HG03460 (cell line): Measurements from ENCODE around the gene TTN.

ENCODE experiments used
- ATAC-seq: cut with Tn5 transposase; IDR thresholded peaks from one replicate; pipeline ENCODE4 v1.9.1; 2021; ENCODE audit not compliant: unreplicated experiment

Gene TTN

DNA sequence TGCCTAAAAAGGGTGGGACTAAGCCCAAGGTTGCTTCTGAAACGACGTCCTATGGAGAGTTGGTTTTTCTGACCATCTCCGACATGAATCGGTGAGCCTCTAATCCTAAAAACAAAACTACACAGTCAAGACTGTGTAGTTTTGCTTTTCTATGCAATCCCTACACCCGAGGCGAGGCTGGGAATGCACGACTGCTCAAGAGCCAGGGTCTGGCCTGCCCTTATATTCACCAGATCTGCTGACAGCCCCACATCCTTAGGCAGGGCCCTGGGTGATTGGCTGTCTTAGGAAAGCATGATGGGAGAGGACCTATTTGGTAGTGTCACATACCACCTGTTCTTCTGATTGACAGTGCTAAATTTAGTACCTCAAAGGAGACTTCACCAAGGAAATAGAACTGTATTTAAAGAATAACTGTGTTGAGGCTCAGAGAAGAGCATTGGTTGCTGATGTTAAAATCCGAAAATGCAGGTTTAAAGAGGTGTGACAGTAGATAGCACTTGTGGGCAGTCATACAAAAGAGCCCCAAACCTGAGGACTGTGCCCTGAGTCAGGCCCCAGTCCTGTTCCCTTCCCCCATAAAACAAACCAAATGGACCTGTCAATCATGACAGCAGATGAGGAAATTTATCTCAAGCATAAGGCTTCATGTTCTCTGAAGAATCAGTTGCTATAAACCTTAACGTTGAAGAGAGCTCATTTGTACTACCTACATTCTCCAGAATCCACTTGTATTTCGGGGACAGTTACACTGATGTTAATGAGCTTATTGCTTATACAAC lies at the start of gene TTN:
Gene TTN, minus strand, starts transcription at position 197 of the 782 bp plus-strand sequence. CDS start 2,781 bp downstream, outside the sequence.
- ATAC-seq = no peak

DNA sequence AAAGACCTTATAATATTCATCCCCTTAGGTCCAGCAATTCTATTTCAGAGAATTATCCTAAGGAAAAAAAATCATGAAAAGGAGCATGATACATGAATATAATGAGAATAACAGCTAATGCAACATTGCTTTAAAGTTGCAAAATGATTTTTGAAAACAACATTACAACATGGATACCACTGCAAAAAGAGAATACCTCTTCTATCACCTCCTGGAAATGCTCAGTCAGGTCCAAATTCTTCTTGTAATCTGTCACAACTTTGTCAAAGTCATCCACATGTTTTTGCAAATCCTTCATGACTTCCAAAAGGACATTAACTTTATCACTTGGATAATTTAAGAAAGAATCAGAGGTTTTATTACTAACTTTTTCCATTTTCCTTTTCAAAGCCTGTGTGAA lies 47.9 kb upstream of the TTN start:
- no peak for ATAC-seq

DNA sequence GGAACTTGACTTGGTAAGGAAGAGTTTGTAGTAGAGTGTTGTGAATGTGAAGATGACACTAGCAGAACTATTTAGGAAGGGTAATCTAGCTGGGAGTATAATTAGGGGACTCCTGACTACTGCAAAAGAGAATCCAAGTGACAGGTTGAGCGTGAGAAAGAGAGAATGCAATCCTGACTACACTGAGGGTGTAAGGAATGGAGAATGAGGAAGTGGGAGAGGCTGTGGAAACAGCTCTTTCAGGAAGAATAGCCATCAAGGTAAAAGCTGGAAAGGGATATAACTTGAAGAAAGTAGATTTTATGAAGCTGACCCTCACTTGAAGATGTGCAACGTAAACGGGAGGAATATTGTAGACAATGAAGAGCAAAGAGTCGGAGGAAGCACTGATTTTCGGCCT lies 41.1 kb upstream of the TTN start:
- ATAC-seq = no peak

DNA sequence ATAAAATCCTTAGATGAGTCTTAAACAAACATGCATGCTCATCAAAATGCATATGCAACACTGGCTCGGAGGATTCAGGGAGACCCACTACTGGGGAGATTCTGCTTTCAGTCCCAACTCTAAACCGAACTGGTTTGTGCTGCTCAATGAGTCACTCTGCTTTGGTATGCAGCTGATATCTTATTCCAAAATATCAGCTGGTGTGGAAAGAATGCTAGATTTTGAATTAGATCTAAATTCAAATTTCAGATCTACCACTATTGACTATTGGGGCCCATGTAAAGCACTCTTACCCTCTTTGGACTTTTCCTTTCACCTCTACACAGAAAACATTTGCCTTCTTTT lies 39.2 kb upstream of the TTN start:
- no peak for ATAC-seq

DNA sequence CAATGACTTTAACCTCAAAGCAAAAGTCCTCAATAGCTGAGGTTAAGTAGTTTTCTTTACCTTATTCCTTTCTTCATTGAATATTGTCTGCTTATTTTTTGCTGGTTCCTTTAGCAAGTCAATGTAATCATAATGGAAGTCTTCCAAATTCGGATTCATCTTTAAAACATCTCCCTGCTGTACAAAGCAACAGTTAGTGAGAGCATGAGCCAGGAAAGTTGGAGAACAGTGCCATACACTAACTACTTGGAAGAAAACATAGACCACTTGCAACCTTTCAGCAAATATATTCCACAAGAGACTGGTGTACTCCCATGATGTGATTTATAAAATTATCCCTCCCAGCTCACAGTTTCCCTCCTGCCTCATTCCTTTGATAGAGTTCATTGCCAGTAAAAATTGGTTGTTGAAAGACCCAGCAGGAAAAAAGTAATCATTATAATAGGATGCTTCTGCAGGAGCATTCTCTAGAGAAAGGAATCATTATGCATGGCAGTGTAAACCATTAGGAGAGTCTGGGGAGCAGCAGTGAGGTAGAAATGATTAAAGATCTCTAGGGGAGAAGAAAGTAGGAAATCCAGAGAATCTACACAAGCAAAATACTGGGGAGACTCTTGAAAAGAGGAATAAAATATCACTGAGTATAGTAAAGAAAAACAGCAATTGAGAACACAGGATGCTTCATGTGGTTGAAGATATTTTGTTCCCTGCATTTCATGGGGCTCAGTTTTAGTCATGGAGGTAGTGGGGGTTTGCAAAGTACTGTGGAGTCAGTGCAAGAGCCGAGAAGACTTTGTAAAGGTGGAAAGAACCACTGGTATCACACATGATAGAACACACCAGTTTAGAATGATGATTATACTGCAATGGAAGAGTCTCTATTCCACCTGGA lies 38.6 kb upstream of the TTN start:
- no peak for ATAC-seq

DNA sequence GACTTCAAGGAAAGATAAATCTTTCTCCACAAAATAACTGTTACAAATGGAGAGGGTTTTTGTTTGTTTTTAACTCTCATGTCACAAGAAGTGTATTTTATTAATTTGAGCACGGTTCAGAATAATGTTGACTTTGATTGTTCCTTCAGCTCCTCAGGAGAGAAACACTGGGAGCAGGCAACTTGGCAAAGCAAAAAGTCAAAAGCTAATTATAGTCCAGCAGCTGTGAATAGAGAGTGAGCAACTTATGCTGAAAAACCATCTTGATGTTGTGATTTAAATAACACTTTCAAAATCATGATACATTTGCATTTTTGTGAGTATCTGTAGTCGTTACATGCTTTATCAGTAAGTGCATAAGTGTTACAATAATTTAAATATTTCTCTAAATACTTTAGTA lies 37.5 kb upstream of the TTN start:
- ATAC-seq = no peak

DNA sequence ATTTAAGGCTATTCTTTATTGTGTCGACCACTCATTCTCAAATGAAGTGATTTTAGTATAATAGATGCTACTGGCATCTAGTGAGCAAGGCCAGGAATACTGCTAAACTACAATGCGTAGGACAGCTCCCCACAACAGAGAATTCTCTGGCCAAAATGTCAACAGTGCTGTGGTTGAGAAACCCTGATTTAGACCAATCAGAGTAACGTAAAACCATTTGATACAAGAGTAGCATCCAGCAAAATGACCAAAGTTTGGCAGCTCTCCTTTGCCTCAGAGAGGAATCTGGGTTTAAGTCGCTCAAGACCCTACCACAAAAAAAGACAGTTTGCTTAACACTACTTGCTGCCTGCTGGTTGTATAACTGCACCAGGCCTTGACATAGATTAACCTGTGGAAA lies 37.0 kb upstream of the TTN start:
- no peak for ATAC-seq

DNA sequence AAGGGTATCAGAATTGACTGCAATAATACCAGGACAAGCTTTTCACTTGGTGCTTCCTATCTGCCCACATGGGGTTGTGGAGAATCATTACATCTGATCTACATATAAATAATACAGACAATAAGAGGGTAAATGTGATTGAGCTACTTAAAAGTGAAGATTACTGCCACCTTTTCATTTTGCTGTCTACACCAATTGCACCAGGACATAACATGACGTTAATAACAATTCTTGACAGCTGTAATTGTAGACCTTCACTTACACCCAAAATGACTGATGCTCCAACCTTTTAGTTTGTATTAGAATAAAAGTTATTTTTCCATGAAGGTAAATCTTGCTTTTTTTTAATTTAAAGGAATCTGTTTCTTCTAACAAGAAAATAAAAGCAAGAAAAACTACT lies 36.5 kb upstream of the TTN start:
- no peak for ATAC-seq

DNA sequence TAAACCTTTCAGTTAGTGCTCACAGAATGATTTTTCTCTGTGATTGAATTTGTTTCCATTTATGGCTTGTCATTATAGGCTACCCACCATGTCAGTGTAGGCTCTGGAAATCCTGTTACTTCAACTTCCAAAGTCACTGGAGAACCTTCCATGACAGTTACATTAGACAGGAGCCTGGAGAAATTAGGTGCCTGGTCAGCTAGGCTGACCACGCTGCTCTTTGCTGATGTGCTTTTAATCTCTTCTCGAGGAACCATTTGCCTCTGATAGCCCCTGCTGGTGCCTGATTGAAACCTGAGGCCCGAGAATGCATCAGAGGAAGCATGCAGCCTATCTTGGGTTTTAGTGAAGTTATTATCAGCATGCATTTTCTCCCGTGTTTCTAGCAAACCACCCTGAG lies 29.6 kb upstream of the TTN start:
- no peak for ATAC-seq

DNA sequence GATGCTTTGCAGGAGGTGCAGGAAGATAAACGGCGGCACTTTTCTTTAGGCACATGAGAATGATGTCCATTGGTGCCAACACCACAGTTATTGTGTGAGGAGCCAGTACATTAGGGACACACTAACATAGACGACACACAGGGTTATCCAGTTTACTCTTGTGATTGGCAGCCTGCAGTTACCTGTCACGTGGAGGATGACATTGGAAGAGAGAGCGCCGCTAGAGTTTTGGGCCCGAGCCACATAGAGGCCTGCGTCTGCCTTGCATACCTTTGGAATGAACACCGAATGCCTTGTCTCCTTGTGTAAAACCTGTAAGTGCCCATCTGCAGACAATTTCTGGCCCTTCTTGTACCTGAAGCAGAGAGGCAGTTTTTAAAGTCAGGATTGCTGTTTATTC lies 26.9 kb upstream of the TTN start:
- ATAC-seq = no peak

DNA sequence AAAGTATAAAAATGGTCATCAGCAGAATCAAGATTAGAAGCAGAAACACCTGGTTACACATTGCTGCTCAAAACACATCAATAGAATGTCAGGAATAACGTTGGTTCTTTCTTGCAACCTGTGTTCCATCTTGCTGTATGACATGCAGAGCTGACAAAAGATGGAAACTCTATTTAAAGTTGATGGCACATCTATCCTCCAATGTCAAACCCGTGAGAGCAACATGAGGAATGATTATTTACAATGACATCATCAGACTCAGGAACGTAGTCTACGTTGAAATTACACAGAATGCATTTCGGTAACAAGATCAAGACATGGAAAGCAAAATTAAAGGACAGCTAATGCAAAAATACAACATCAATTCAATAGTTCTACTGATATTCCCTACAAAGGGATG lies 26.2 kb upstream of the TTN start:
- no peak for ATAC-seq

DNA sequence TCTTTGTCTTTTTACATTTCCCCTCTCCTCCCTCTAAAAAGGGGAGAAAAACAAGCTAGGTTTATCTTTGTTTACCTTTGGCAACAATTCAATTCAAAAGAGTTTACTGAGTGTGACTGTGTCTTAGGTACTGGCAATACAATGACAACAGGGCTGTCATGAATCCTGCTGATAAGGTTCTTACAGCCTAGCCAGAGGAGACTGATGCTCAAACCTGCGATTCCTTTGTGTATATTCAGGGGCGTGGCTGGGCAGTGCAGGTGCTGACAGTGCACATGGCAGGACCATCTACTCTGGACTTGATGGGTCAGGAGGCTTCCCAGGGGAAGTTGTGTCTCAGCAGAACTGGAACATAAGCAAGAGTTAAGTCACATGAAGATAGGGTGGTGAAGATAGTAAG lies 23.2 kb upstream of the TTN start:
- ATAC-seq = no peak

DNA sequence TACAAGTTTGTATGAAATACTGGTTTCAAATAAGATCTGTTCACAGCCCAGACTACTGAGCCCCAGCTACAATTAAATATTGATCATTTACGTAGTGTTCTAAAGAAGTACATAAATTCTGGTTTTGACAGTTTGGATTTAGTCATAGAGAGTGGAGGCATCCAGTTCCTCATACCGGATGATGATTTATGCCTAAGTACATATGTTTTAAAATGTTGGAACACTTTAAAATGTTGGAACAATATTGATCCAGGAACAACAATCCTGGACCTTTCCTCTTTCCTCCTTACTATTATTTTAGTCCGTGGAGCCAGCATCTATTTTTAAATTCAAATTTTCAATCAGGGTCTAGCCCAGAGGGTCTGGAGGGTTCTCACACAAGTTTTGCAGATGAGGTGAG lies 22.8 kb upstream of the TTN start:
- no peak for ATAC-seq

DNA sequence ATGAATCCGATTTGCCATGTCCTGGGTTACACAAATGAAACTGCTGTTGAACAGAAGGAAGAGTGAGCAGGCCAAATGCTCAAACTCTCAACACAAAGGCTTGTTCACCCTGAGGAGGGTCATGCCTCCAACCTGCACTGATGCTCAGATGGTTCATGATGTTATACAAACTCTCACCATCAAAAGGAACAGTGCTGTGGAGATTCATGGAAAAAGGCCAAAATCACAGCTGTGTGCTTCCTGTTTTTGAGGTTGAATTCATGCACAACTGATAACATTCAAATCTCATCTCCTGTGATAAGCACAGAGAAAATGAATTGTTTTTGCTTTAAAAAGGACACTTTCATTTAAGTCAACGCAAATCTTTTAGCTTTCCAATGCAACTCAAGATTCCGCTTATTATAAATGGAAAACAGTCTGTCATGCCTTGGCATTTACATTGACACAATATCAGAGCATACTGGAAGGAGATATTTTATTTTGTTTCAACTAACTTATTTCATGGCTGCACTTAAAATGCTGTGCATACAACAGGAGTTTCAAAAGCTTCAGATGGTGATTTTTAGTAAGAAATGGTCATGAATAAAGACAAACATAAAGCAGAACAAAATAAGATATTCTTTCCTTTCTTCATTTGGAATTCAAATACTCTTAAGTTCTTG lies 22.2 kb upstream of the TTN start:
- no peak for ATAC-seq

DNA sequence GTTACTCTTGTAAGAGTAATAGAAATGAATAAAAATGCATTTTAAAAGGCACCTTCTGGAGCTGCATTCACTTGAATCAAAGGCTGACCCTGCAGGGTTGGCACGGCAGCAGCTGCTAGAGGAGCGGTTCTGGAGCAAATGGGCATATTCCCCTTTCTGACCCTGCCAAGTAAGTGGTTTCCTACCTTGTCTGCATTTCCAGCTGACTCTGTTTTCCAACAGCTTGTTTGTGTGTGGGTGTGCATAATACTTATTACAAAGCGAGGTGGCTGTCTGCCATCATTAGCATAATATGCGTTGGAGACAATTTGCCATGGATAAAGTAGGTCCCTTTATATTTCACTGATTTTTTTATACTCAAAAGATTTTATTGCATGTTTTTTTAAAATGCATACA lies 21.3 kb upstream of the TTN start:
- ATAC-seq = no peak

DNA sequence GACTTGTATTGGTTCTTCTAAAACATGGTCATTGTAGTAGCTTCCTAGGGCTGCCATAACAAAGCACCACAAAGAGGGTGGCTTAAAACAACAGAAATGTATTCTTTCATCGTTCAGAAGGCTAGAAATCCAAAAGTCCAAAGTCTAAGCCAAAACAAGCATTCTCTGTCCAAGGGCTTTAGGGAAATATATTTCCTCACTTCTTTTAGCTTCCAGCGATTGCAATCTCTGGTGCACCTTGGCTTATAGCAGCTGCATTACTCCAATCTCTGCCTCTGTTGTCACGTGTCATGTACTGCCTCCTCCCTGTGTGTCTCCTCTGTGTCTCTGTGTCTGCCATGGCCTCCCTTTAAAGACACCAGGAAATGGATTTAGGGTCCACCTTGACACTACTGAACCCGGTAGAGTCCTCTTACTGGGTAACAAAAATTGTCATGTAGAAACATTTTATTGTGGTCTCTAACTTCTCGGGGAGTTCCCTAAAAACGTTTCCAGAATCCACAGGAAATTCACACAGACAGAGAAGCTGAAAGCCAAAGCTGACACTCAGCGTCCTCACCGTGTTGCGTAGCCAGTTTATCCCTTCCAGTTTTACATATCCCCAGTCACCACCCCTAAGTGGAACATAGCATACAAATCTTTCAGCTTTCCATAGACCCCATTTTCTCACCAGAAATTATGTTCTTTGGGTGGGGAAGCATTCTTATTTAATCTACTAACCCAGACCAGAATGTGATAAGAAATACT lies 20.7 kb upstream of the TTN start:
- ATAC-seq = no peak

DNA sequence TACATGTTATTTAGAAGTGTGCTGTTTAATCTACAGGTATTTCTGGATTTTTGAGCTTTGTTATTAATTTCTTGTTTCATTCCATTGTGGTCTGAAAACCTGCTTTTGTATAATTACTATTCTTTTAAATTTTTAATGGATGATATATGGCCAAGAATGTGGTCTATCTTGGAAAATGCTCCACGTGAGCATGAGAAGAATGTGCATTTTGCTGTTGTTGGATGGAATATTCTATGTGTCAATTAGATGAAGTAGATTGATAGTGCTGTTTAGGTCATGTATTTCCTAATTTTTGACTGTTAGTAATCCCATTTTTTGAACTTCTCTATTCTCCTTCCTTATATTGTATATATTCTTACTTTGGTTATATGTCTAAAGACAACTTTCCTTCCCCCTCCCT lies 19.9 kb upstream of the TTN start:
- ATAC-seq = no peak

DNA sequence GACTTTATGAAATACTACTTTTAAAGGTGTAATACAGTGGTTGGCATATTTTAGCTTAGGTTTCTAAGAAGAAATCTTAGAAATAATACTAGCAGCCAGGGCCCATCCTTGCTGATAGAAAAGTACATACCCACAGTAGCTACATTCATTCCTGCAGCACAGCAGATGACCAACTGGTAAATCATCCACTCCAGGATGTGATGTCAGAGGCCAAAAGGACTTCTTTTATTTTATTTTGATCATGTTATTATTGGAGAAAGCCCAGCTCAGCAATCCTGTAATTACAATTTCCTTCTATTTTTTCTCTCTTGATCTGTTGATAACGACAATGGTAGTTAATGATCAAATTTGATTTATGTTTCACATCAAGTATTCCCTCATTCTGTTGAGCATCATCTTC lies 18.0 kb upstream of the TTN start:
- ATAC-seq = no peak

DNA sequence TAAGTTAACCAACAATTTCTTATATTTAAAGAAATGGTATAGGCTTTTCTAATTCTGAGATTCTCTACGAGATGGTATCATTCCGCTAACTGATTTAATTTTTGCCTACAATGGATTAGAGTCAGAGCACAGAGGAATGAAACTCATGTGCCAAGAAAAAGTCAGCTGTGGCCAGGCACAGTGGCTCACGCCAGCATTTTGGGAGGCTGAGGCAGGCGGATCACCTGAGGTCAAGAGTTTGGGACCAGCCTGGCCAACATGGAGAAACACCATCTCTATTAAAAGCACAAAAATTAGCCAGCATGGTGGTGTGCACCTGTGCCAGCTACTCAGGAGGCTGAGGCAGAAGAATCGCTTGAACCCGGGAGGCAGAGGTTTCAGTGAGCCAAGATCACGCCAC lies 17.0 kb upstream of the TTN start:
- no peak for ATAC-seq

DNA sequence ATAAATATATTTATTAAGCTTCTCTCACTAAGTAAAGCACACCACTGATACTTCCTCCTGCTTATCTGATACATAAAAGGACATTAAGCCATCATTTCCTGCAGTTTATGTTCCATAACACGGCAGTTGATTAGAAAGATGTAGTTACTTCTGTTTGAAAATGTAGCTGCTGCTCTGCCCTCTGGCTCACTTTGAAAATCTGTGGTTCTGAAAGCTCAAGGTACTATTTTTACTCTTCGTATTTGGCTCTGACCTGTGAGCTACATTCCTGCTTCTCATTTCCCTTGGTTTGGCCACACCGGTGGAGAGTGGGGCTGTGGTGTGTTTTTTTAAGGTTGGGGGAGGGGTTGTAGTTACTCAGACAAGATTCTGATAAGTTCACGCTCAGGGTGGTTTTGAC lies 12.8 kb upstream of the TTN start:
- ATAC-seq = peak; percentile 96

DNA sequence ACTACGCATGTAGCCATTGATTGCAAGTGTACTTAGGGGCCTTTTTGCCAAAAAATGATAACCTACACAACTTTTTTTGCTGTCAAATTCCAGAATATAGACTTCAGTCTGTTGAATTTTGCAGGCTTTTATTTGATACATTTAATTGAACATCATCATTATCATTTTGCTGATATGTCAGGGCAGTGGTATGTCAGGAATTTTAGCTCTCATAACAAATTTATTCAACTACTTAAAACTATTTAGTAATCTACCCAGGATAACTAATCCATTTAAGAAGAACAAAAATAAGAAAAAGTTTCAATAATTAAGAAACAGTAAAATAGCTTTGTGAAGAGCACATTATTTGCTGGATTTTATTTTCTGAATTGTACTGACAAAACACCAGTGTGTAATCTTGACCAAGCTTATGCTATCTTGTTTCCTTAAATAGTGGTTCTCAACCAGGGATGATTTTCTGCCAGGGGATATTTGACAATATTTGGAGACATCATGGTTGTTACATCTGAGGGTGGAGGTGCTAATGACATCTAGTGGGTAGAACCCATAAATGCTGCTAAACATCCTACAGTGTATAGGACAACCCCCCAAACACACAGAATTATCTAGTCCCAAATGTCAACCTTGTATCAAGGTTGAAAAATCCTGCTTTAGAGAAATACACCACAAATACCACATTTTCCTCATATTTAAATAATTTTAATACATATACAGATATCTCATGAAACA lies 12.1 kb upstream of the TTN start:
- no peak for ATAC-seq
